ENCODE data around the gene MMP3.

GRCh38 chr11:102831128-102831488, 12.3 kb downstream of the MMP3 start:
- TF ChIP-seq, protein P1, sequence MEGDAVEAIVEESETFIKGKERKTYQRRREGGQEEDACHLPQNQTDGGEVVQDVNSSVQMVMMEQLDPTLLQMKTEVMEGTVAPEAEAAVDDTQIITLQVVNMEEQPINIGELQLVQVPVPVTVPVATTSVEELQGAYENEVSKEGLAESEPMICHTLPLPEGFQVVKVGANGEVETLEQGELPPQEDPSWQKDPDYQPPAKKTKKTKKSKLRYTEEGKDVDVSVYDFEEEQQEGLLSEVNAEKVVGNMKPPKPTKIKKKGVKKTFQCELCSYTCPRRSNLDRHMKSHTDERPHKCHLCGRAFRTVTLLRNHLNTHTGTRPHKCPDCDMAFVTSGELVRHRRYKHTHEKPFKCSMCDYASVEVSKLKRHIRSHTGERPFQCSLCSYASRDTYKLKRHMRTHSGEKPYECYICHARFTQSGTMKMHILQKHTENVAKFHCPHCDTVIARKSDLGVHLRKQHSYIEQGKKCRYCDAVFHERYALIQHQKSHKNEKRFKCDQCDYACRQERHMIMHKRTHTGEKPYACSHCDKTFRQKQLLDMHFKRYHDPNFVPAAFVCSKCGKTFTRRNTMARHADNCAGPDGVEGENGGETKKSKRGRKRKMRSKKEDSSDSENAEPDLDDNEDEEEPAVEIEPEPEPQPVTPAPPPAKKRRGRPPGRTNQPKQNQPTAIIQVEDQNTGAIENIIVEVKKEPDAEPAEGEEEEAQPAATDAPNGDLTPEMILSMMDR (IDR thresholded peaks at IDR 0.05; ENCODE audit: poor library complexity) = no peak
- TF ChIP-seq EZH2phosphoT487 (IDR thresholded peaks at IDR 0.05; ENCODE audit: low read depth, severe bottlenecking, unreplicated experiment) = no peak

Measured in hepatocyte (in vitro differentiated cells).